Keratinocyte (primary cell): ENCODE results near the gene TMEM59L. TPM values are rescaled to one million over a fixed set of nuclear protein-coding genes. Genes with fewer than 3 reads are reported as not detected.

Experiments
- DNase-seq: peaks from one replicate; pipeline ENCODE4 v3.0.0-alpha.2; 2011; ENCODE audit warnings: low read depth, missing footprints, low spot score
- FAIRE-seq: peaks from 2 replicates; lab custom pipeline; 2011; peaks lifted over from hg19 to GRCh38; lab: Jason Lieb, UNC
- H2AFZ ChIP-seq: 2 replicates; pipeline ENCODE4 v1.6.0; 2012; ENCODE audit warnings: low read length, control low read depth, inconsistent platforms; ENCODE audit not compliant: control insufficient read depth
- H3K27ac ChIP-seq: 2 replicates; pipeline ENCODE4 v1.5.1; 2011; ENCODE audit warnings: low read length; ENCODE audit not compliant: control insufficient read depth, insufficient read depth
- H3K27me3 ChIP-seq: 3 replicates; pipeline ENCODE4 v1.6.0; 2011; ENCODE audit warnings: low read length; ENCODE audit not compliant: control insufficient read depth, insufficient read depth; ENCODE audit errors: extremely low read depth
- H3K36me3 ChIP-seq, 2 experiments: 2 replicates in 1 of 2; 3 replicates in 1 of 2; pipeline ENCODE4 v1.5.1; 2011; ENCODE audit warnings: low read length in 2 of 2, mild to moderate bottlenecking in 1 of 2; ENCODE audit not compliant: control insufficient read depth in 2 of 2, insufficient read depth in 2 of 2; ENCODE audit errors: extremely low read depth in 1 of 2
- H3K4me1 ChIP-seq: 3 replicates; pipeline ENCODE4 v1.5.1; 2011; ENCODE audit warnings: low read length; ENCODE audit not compliant: control insufficient read depth, insufficient read depth; ENCODE audit errors: extremely low read depth
- H3K4me2 ChIP-seq: 3 replicates; pipeline ENCODE4 v1.6.0; 2011; ENCODE audit warnings: low read depth, low read length; ENCODE audit not compliant: control insufficient read depth, insufficient read depth; ENCODE audit errors: extremely low read depth
- H3K4me3 ChIP-seq, 3 experiments: fragments of 200-600 bp in 1 of 3; sonication (generic) in 1 of 3; 2 replicates in 2 of 3; 3 replicates in 1 of 3; pipeline ENCODE4 v1.5.1; 2011 to 2016; ENCODE audit warnings: low read length in 3 of 3, mild to moderate bottlenecking in 3 of 3, control low read depth in 2 of 3, inconsistent platforms in 1 of 3, low read depth in 1 of 3, mixed read lengths in 1 of 3, mixed run types in 1 of 3, moderate library complexity in 1 of 3; ENCODE audit not compliant: control insufficient read depth in 2 of 3, insufficient read depth in 2 of 3; ENCODE audit errors: extremely low read depth in 1 of 3
- H3K79me2 ChIP-seq: 2 replicates; pipeline ENCODE4 v1.6.0; 2012; ENCODE audit warnings: low read length; ENCODE audit not compliant: control insufficient read depth, insufficient read depth
- H3K9ac ChIP-seq: 3 replicates; pipeline ENCODE4 v1.6.0; 2011; ENCODE audit warnings: low read length; ENCODE audit not compliant: control insufficient read depth, insufficient read depth; ENCODE audit errors: extremely low read depth
- H3K9me1 ChIP-seq: 3 replicates; pipeline ENCODE4 v1.6.0; 2011; ENCODE audit warnings: low read length; ENCODE audit not compliant: control insufficient read depth, insufficient read depth; ENCODE audit errors: extremely low read depth
- H3K9me3 ChIP-seq: 2 replicates; pipeline ENCODE4 v1.5.1; 2012; ENCODE audit warnings: low read depth, low read length; ENCODE audit not compliant: control insufficient read depth
- H4K20me1 ChIP-seq: 3 replicates; pipeline ENCODE4 v1.6.0; 2011; ENCODE audit warnings: low read length; ENCODE audit not compliant: control insufficient read depth, insufficient read depth; ENCODE audit errors: extremely low read depth
- EZH2 ChIP-seq: IDR thresholded peaks from one replicate; pipeline ENCODE4 v1.6.1; 2012; ENCODE audit warnings: inconsistent platforms, mild to moderate bottlenecking, low read length, moderate library complexity
- dilution Hi-C: fragments of 300-500 bp; cut with MboI; formaldehyde crosslinking; loops from one replicate; pipeline ENCODE4 v1.7.0; 2020; ENCODE audit warnings: low sequenced_read_pairs; ENCODE audit not compliant: extremely low pct_ligation_motif_present
- polyA plus RNA-seq, 5 experiments: library from polyadenylated mRNA; depleted of rRNA in 3 of 5; stranded (reverse) in 3 of 5; stranded (forward) in 1 of 5; unstranded in 1 of 5; fragments of >200 nt; gene quantifications; 1 replicate in 1 of 5; 2 replicates in 3 of 5; 3 replicates in 1 of 5; pipeline versions ENCODE4 v1.2.1 to v1.2.3, GENCODE V29; 2011 to 2012; ENCODE audit warnings: missing spikeins in 2 of 5, low read depth in 1 of 5, low replicate concordance in 1 of 5
- TF ChIP-seq, protein P1 (sequence below), 3 experiments: IDR thresholded peaks in 1 of 3; conservative IDR thresholded peaks in 1 of 3; optimal IDR thresholded peaks in 1 of 3; 2 replicates in 2 of 3; 3 replicates in 1 of 3; pipeline versions ENCODE3 to v1.5.1; 2011; ENCODE audit warnings: low read length in 3 of 3, mild to moderate bottlenecking in 3 of 3, moderate library complexity in 2 of 3, control low read depth in 1 of 3, inconsistent platforms in 1 of 3; ENCODE audit not compliant: insufficient read depth in 2 of 3; ENCODE audit errors: extremely low read depth in 1 of 3

The TMEM59L gene
- polyA plus RNA-seq, 1 donor (not counting 4 experiments of a cell fraction or from before 2014, with no cell fraction given): not detected

DNA sequence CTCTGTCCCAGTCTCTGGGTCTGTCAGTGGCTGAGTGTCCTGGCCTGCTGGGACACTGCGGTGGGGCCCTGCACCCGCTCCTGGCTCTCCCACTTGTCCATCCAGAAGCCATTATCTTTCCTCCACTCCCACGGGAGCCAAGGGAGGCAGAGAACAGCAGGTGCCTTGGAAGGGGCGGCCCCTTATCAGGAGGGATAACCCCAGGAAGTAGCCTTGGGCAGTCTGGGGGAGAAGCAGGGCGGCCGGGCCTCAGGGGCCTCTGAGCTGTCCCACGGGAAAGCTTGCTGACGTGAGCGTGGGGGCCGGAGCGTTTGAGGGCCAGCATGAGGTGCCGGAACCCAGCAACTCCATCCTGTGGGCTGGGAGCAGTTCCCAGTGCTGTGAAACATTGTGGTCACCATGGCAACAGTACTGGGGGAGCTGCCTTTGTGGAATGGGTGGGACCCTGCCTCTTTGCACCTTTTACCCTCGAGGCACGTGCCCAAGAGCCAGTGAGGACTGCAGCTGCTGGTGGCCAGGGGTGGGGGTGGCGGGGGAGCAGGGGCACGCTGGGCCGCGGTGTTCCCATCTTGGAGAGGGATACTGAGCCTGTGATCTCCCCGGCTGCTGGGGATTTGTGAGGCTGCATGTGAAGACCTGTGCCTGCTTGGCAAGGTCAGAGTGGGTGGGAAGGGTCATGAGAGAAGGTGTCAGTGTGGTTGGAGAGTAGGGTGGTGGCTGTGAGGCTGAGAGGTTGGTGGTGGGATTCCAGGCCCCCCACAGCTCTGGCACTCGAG, 45.1 kb downstream of the TMEM59L start:
- FAIRE-seq: no peak
- no peak overlapping the region for H3K4me2 ChIP-seq
- no peak overlapping the region for H3K27ac ChIP-seq

DNA sequence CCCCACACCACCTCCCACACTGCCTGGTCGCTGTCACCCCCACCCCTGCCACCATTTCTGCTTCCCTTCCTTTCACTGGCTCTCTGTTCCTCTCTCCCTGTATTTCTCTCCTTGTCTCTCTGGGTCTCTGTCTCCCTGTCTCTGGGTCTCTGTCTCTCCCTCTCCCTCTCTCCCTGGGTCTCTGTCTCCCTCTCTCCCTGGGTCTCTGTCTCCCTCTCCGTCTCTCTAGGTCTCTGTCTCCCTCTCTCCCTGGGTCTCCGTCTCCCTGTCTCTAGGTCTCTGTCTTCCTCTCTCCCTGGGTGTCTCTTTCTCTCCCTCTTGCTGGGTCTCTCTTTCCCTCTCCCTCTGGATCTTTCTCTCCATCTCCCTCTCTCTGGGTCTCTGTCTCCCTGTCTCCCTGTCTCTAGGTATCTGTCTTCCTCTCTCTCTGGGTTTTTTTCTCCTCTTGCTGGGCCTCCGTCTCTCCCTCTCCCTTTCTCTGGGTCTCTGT, 45.7 kb downstream of the TMEM59L start:
- Histone ChIP-seq H3K4me2 (no peak overlapping the region), H3K9me3 (no peaks in the 10 kb centered on the region), H3K27me3 (peaks cover 11% of the 10 kb centered on the region), H3K9ac (no peak overlapping the region), H2AFZ (no peak overlapping the region), H3K79me2 (no peaks in the 10 kb centered on the region), H3K4me3 (no peak overlapping the region), H3K4me1 (no peaks in the 10 kb centered on the region), H3K9me1 (no peaks in the 10 kb centered on the region), H4K20me1 (no peaks in the 10 kb centered on the region), H3K36me3 (no peaks in the 10 kb centered on the region), H3K27ac (no peak overlapping the region)
- TF ChIP-seq EZH2: no peak
- TF ChIP-seq, protein P1, sequence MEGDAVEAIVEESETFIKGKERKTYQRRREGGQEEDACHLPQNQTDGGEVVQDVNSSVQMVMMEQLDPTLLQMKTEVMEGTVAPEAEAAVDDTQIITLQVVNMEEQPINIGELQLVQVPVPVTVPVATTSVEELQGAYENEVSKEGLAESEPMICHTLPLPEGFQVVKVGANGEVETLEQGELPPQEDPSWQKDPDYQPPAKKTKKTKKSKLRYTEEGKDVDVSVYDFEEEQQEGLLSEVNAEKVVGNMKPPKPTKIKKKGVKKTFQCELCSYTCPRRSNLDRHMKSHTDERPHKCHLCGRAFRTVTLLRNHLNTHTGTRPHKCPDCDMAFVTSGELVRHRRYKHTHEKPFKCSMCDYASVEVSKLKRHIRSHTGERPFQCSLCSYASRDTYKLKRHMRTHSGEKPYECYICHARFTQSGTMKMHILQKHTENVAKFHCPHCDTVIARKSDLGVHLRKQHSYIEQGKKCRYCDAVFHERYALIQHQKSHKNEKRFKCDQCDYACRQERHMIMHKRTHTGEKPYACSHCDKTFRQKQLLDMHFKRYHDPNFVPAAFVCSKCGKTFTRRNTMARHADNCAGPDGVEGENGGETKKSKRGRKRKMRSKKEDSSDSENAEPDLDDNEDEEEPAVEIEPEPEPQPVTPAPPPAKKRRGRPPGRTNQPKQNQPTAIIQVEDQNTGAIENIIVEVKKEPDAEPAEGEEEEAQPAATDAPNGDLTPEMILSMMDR (optimal IDR thresholded peaks at IDR 0.05 in 1 of 3, IDR thresholded peaks at IDR 0.05 in 1 of 3, conservative IDR thresholded peaks at IDR 0.05 in 1 of 3; ENCODE audit: extremely low read depth in 1 of 3, insufficient read depth in 2 of 3, low read length in 3 of 3): no peak
- DNase-seq: no peak
- no peak for FAIRE-seq
- dilution Hi-C loops: no loop called here

More for the DNA sequence above, 45.1 kb downstream of the TMEM59L start:
- Histone ChIP-seq H3K4me3 (no peak overlapping the region), H3K79me2 (no peaks in the 10 kb centered on the region), H3K9me3 (no peaks in the 10 kb centered on the region), H3K36me3 (no peaks in the 10 kb centered on the region), H3K4me1 (no peaks in the 10 kb centered on the region), H4K20me1 (no peaks in the 10 kb centered on the region), H3K9ac (no peak overlapping the region), H2AFZ (no peak overlapping the region), H3K9me1 (no peaks in the 10 kb centered on the region), H3K27me3 (peaks cover 11% of the 10 kb centered on the region)
- dilution Hi-C loops: no loop called here
- DNase-seq: no peak
- TF ChIP-seq EZH2: no peak
- TF ChIP-seq, protein P1 (optimal IDR thresholded peaks at IDR 0.05 in 1 of 3, IDR thresholded peaks at IDR 0.05 in 1 of 3, conservative IDR thresholded peaks at IDR 0.05 in 1 of 3; ENCODE audit: extremely low read depth in 1 of 3, insufficient read depth in 2 of 3, low read length in 3 of 3): no peak
